Adrenal gland (tissue), 12 donors: ENCODE measurements around the gene P2RY2. TPM values are rescaled to one million over a fixed set of nuclear protein-coding genes. Genes with fewer than 3 reads are reported as not detected.

ENCODE experiments used
- polyA plus RNA-seq, 3 donors: library from polyadenylated mRNA; stranded (reverse); fragments of 200-250 nt in 2 of 3; fragments of 350-450 nt in 1 of 3; fragmentation: Illumina TruSeq in 1 of 3; extraction: RNeasy Lipid Tissue Mini Kit (QIAGEN cat#74804) in 1 of 3; gene quantifications; one replicate each; pipeline ENCODE4 v1.2.3, GENCODE V29; 2013 to 2014
- total RNA-seq, 9 donors: library from RNA; depleted of rRNA in 4 of 9; stranded (reverse); fragments of >200 nt in 4 of 9; fragments of 120-200 nt in 1 of 9; fragmentation: NEBNext Ultra II Directional in 1 of 9; extraction: Animal tissue kit (Norgen Biotek cat#: 25700) in 1 of 9; gene quantifications; one replicate each; pipeline versions ENCODE4 v1.1.0 to v1.2.4, GENCODE V29; 2013 to 2023
- donor health status: healthy with polysubstance abuse.
- donor health status: Bipolar disorder and iron deficiency.
- donor health status: DM: yes; HTN: yes; CAD: no.
- donor health status: DM: no; HTN: no; CAD: no.
- donor health status: DM: no; HTN: no; CAD: no.
- donor health status: DM: yes; HTN: yes; CAD: no.

The P2RY2 gene
- total and polyA plus RNA-seq, 12 donors: 1.3 to 51.6 (median 7.6) TPM

Other genes with a start within 250 kb of the P2RY2 start
- gene FCHSD2, start 76.0 kb upstream of the P2RY2 start, total RNA-seq: 10 to 100 TPM; 20.7 to 67.2 (median 34.9) TPM
- gene FCHSD2, start 76.0 kb upstream of the P2RY2 start, polyA plus RNA-seq: 10 to 100 TPM; 14.6 to 39.1 (median 21.3) TPM
- 1 to 10 TPM in 8 of 9 donors, under 1 TPM in 1; 0.33 to 5.9 (median 4.2) TPM for gene P2RY6, start 54.1 kb downstream of the P2RY2 start, total RNA-seq
- 1 to 10 TPM in 1 of 3 donors, under 1 TPM in 2; 0.75 to 2.3 (median 0.97) TPM for gene P2RY6, start 54.1 kb downstream of the P2RY2 start, polyA plus RNA-seq
- gene ARHGEF17, start 90.0 kb downstream of the P2RY2 start, total RNA-seq: 10 to 100 TPM in 8 of 9 donors, 1 to 10 TPM in 1; 8.3 to 35.5 (median 22.1) TPM
- gene ARHGEF17, start 90.0 kb downstream of the P2RY2 start, polyA plus RNA-seq: 10 to 100 TPM in 2 of 3 donors, 1 to 10 TPM in 1; 8.1 to 48.2 (median 18.8) TPM
- gene RELT, start 158.1 kb downstream of the P2RY2 start, total RNA-seq: 1 to 10 TPM; 1.9 to 8.7 (median 5.9) TPM
- 1 to 10 TPM in 2 of 3 donors, under 1 TPM in 1; 0.73 to 4.7 (median 2.3) TPM for gene RELT, start 158.1 kb downstream of the P2RY2 start, polyA plus RNA-seq